Measurements from ENCODE around the gene LIN7C. TPM values are rescaled to one million over a fixed set of nuclear protein-coding genes. Genes with fewer than 3 reads are reported as not detected.

The LIN7C gene
- total and polyA plus RNA-seq, 12 donors, result 3.4 to 22.3 (median 16.4) TPM

DNA sequence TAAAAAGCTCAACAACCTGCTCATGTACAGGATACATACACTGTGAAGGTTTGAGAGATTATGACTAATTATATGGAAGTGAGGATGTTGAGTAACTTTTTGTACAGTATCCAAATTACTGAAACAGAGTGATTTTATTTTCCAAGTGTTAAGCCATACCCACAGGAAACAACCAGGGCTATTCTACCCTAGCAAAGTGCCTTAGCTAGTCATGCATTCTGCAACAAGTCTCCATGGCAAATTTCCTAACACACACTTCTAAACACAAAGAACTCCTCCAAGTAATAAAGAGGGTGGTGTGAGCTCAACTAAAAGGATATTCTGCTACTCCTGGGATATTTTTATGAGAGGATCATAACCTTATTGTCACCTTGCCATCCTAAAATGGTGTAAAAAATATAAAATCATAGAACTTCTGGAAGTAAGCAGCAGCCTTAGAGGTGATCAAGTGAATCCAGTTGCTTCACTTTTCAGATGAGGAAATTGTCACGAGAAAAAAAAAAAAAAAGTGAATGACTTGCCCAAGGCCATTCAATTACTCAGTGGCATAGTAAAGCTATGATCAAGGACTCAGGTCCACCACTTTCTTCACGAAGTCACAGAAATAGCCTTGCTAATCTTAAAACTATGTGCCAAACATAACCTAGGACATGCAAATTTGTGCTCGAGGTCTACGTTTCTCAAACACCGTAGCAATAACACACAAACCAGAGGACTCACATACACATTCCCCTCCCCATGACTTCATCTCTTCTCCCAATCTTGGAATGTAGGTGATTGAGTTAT lies 38.2 kb downstream of the LIN7C start:
- H3K27ac ChIP-seq, result peak overlapping the region in 6 of 10 donors; percentile 0 to 57 (median 34)
- WGBS, 2 donors, result 51 to 54% methylated on average over 5 of the region's 5 CpGs
- intact Hi-C loops (cut with DNase I), result loop anchor here in 3 of 10 donors (5.0 to 10.0 kb wide), 3 partner anchors 46 to 74 kb away; no protein-coding TSS in a partner anchor
- peaks cover 0 to 73% (median 41%) of the 10 kb centered on the region in 9 donors for H3K4me1 ChIP-seq
- peaks cover 0 to 3% (median 0%) of the 10 kb centered on the region in 11 donors for H3K9me3 ChIP-seq
- peaks cover 0 to 10% (median 0%) of the 10 kb centered on the region in 7 donors for H3K27me3 ChIP-seq
- no peaks in the 10 kb centered on the region for H3K36me3 ChIP-seq
- ATAC-seq (peak in 1 of 8 donors; percentile 22), DNase-seq (no peak)
- TF ChIP-seq, protein P1, sequence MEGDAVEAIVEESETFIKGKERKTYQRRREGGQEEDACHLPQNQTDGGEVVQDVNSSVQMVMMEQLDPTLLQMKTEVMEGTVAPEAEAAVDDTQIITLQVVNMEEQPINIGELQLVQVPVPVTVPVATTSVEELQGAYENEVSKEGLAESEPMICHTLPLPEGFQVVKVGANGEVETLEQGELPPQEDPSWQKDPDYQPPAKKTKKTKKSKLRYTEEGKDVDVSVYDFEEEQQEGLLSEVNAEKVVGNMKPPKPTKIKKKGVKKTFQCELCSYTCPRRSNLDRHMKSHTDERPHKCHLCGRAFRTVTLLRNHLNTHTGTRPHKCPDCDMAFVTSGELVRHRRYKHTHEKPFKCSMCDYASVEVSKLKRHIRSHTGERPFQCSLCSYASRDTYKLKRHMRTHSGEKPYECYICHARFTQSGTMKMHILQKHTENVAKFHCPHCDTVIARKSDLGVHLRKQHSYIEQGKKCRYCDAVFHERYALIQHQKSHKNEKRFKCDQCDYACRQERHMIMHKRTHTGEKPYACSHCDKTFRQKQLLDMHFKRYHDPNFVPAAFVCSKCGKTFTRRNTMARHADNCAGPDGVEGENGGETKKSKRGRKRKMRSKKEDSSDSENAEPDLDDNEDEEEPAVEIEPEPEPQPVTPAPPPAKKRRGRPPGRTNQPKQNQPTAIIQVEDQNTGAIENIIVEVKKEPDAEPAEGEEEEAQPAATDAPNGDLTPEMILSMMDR (IDR thresholded peaks at IDR 0.05), result no peak
- peak overlapping the region in 5 of 10 donors; percentile 74 to 86 (median 77) for H3K4me3 ChIP-seq

DNA sequence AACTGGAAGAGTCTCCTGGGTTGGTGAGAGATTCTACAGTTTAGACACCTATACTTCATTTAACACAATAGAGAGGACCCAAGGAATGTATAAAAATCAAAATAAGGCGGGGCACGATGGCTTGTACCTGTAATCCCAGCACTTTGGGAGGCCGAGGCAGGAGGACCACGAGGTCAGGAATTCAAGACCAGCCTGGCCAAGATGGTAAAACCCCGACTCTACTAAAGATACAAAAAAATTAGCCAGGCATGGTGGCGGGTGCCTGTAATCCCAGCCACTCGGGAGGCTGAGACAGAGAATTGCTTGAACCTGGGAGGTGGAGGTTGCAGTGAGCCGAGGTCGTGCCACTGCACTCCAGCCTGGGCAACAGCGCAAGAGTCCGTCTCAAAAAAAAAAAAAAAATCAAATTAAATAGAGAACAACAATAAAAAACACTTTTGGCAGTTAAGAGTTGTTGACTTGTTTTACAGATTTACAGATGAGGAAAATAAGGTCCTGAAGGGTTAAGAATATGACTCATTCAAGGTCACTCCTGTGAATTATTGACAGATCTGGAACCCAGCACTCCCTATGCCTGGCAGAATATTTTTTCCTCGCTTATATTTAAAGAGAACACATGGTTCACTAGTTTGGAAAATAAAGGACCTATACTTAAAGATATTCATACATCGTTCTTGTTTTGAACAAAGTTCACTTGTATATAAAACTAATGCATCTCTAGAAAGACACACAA lies 39.2 kb downstream of the LIN7C start:
- Histone ChIP-seq H3K27me3 (peaks cover 0 to 7% (median 0%) of the 10 kb centered on the region in 7 donors), H3K27ac (peak overlapping the region in 3 of 10 donors; percentile 6 to 45 (median 21)), H3K9me3 (peaks cover 0 to 3% (median 0%) of the 10 kb centered on the region in 11 donors), H3K36me3 (no peaks in the 10 kb centered on the region), H3K4me1 (peaks cover 0 to 70% (median 41%) of the 10 kb centered on the region in 9 donors), H3K4me3 (no peak overlapping the region)
- DNase-seq (no peak), ATAC-seq (no peak)
- TF ChIP-seq, protein P1 (IDR thresholded peaks at IDR 0.05), result no peak
- intact Hi-C loops (cut with DNase I), result loop anchor here in 3 of 10 donors (5.0 to 10.0 kb wide), 3 partner anchors 45 to 73 kb away; no protein-coding TSS in a partner anchor
- 92 to 94% methylated on average over 13 of the region's 13 CpGs for WGBS, 2 donors

DNA sequence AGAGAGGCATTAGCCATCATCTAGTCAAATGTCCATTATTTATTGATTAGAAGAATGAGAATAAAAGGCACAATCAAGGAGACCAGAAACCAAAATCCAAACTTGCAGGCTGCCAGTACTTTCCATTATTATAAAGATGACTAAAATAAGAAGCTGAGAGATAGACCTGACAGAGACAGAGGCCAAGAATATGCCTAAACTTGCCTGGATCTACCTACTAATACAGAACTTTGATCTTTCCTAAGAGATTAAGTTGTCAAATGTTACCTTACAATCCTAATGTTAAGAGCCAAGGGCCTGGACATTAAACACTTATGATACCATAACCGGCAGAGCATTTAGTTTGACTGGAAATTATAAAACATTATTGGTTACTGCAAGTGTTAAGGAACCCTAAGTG lies 40.2 kb downstream of the LIN7C start:
- ATAC-seq, result no peak
- Histone ChIP-seq H3K27ac (peak overlapping the region in 4 of 10 donors; percentile 8 to 51 (median 20)), H3K9me3 (peaks cover 0 to 3% (median 0%) of the 10 kb centered on the region in 11 donors), H3K36me3 (no peaks in the 10 kb centered on the region), H3K4me1 (peaks cover 0 to 66% (median 39%) of the 10 kb centered on the region in 9 donors), H3K27me3 (peaks cover 0 to 5% (median 0%) of the 10 kb centered on the region in 7 donors), H3K4me3 (no peak overlapping the region)
- intact Hi-C loops (cut with DNase I), result loop anchor here in 3 of 10 donors (5.0 to 10.0 kb wide), 3 partner anchors 44 to 72 kb away; no protein-coding TSS in a partner anchor
- WGBS, 2 donors, result 51 to 53% methylated on average over 1 of the region's 1 CpG
- TF ChIP-seq, protein P1 (IDR thresholded peaks at IDR 0.05), result no peak
- DNase-seq, result no peak

DNA sequence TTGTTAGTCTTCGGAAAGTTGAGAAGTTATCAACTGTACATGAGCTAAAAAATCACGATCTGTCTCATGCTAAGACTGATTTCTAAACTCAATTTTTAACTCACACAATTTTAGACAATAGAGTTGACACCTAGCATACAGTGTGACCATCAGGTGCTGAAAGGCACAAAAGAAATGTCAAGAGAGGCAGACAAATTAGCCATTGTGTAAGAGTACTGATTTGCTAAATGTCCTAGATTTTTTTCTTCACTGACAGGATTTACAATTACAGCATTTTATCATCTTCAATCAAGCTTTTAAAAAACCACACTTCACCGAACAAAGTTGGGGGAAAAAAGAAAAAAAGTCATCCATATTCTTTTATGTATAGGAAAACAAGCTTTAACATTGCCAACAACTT lies 40.9 kb downstream of the LIN7C start:
- TF ChIP-seq, protein P1 (IDR thresholded peaks at IDR 0.05), result no peak
- intact Hi-C loops (cut with DNase I), result loop anchor here in 3 of 10 donors (5.0 to 10.0 kb wide), 3 partner anchors 43 to 71 kb away; no protein-coding TSS in a partner anchor
- Histone ChIP-seq H3K27ac (peak overlapping the region in 6 of 10 donors; percentile 18 to 51 (median 32)), H3K36me3 (no peaks in the 10 kb centered on the region), H3K4me3 (peak overlapping the region in 4 of 10 donors; percentile 3 to 13 (median 6)), H3K4me1 (peaks cover 0 to 59% (median 35%) of the 10 kb centered on the region in 9 donors), H3K9me3 (peaks cover 0 to 3% (median 0%) of the 10 kb centered on the region in 11 donors), H3K27me3 (no peaks in the 10 kb centered on the region)
- ATAC-seq (peak in 2 of 8 donors; percentile 26 to 38), DNase-seq (no peak)
- WGBS, 2 donors, result 35 to 48% methylated on average over 3 of the region's 3 CpGs

All from heart right ventricle (tissue), 16 donors.